ENCODE measurements around the gene NRXN3. TPM values are rescaled to one million over a fixed set of nuclear protein-coding genes. Genes with fewer than 3 reads are reported as not detected.

Gene NRXN3
- polyA plus RNA-seq, 1 donor (not counting 4 experiments of a cell fraction or from before 2014, with no cell fraction given): 0.89 TPM

GRCh38 chr14:79749065-79749464 is 1578.9 kb downstream of the NRXN3 start:
- Histone ChIP-seq H3K79me2 (ENCODE audit: control insufficient read depth, insufficient read depth, low read length) (no peaks in the 10 kb centered on the region), H3K36me3 (ENCODE audit: control insufficient read depth in 2 of 2, extremely low read depth in 1 of 2, insufficient read depth in 2 of 2, low read length in 2 of 2) (no peaks in the 10 kb centered on the region), H3K4me3 (ENCODE audit: control insufficient read depth in 2 of 3, extremely low read depth in 1 of 3, insufficient read depth in 2 of 3, low read depth in 1 of 3, low read length in 3 of 3) (no peak overlapping the region), H3K4me2 (ENCODE audit: control insufficient read depth, extremely low read depth, insufficient read depth, low read depth, low read length) (no peak overlapping the region), H3K9ac (ENCODE audit: control insufficient read depth, extremely low read depth, insufficient read depth, low read length) (no peak overlapping the region), H4K20me1 (ENCODE audit: control insufficient read depth, extremely low read depth, insufficient read depth, low read length) (no peaks in the 10 kb centered on the region), H2AFZ (ENCODE audit: control insufficient read depth, low read length) (no peak overlapping the region), H3K9me1 (ENCODE audit: control insufficient read depth, extremely low read depth, insufficient read depth, low read length) (no peaks in the 10 kb centered on the region), H3K4me1 (ENCODE audit: control insufficient read depth, extremely low read depth, insufficient read depth, low read length) (no peaks in the 10 kb centered on the region), H3K9me3 (ENCODE audit: control insufficient read depth, low read depth, low read length) (no peaks in the 10 kb centered on the region), H3K27me3 (ENCODE audit: control insufficient read depth, extremely low read depth, insufficient read depth, low read length) (no peaks in the 10 kb centered on the region), H3K27ac (ENCODE audit: control insufficient read depth, insufficient read depth, low read length) (no peak overlapping the region)
- DNase-seq (ENCODE audit: low read depth, low spot score) (no peak), FAIRE-seq (no peak)
- dilution Hi-C loops (cut with MboI; ENCODE audit: extremely low pct_ligation_motif_present, low sequenced_read_pairs): no loop called here
- TF ChIP-seq EZH2 (IDR thresholded peaks at IDR 0.05; ENCODE audit: low read length): no peak
- no peak for TF ChIP-seq CTCF (optimal IDR thresholded peaks at IDR 0.05 in 1 of 3, IDR thresholded peaks at IDR 0.05 in 1 of 3, conservative IDR thresholded peaks at IDR 0.05 in 1 of 3; ENCODE audit: extremely low read depth in 1 of 3, insufficient read depth in 2 of 3, low read length in 3 of 3)

GRCh38 chr14:79758985-79759384 is 1588.8 kb downstream of the NRXN3 start:
- FAIRE-seq: no peak
- Histone ChIP-seq H2AFZ (ENCODE audit: control insufficient read depth, low read length) (no peak overlapping the region), H3K9me3 (ENCODE audit: control insufficient read depth, low read depth, low read length) (no peaks in the 10 kb centered on the region), H3K4me1 (ENCODE audit: control insufficient read depth, extremely low read depth, insufficient read depth, low read length) (no peaks in the 10 kb centered on the region), H3K4me2 (ENCODE audit: control insufficient read depth, extremely low read depth, insufficient read depth, low read depth, low read length) (no peak overlapping the region), H3K79me2 (ENCODE audit: control insufficient read depth, insufficient read depth, low read length) (no peaks in the 10 kb centered on the region), H3K9ac (ENCODE audit: control insufficient read depth, extremely low read depth, insufficient read depth, low read length) (no peak overlapping the region), H3K36me3 (ENCODE audit: control insufficient read depth in 2 of 2, extremely low read depth in 1 of 2, insufficient read depth in 2 of 2, low read length in 2 of 2) (no peaks in the 10 kb centered on the region), H3K27ac (ENCODE audit: control insufficient read depth, insufficient read depth, low read length) (no peak overlapping the region), H4K20me1 (ENCODE audit: control insufficient read depth, extremely low read depth, insufficient read depth, low read length) (no peaks in the 10 kb centered on the region), H3K9me1 (ENCODE audit: control insufficient read depth, extremely low read depth, insufficient read depth, low read length) (no peaks in the 10 kb centered on the region), H3K27me3 (ENCODE audit: control insufficient read depth, extremely low read depth, insufficient read depth, low read length) (no peaks in the 10 kb centered on the region), H3K4me3 (ENCODE audit: control insufficient read depth in 2 of 3, extremely low read depth in 1 of 3, insufficient read depth in 2 of 3, low read depth in 1 of 3, low read length in 3 of 3) (no peak overlapping the region)
- TF ChIP-seq CTCF (optimal IDR thresholded peaks at IDR 0.05 in 1 of 3, IDR thresholded peaks at IDR 0.05 in 1 of 3, conservative IDR thresholded peaks at IDR 0.05 in 1 of 3; ENCODE audit: extremely low read depth in 1 of 3, insufficient read depth in 2 of 3, low read length in 3 of 3): no peak
- no peak for TF ChIP-seq EZH2 (IDR thresholded peaks at IDR 0.05; ENCODE audit: low read length)
- no peak for DNase-seq (ENCODE audit: low read depth, low spot score)
- dilution Hi-C loops (cut with MboI; ENCODE audit: extremely low pct_ligation_motif_present, low sequenced_read_pairs): no loop called here
